Measurements from ENCODE around the gene AIDA. TPM values are rescaled to one million over a fixed set of nuclear protein-coding genes. Genes with fewer than 3 reads are reported as not detected.

Gene AIDA
- polyA plus RNA-seq, 3 donors: 10.0 to 11.7 (median 11.7) TPM

- H3K4me2 ChIP-seq (replicated peaks; ENCODE audit: extremely low read depth, low read length, poor library complexity, severe bottlenecking): no peak overlapping the region
- intact Hi-C loops (cut with micrococcal nuclease): loop anchor here in 1 of 2 donors (10.0 kb wide), 1 partner anchor 354 kb away; no protein-coding TSS in a partner anchor
- WGBS (ENCODE audit: insufficient coverage): 100% methylated on average over 1 of the region's 1 CpG
Measured at GRCh38 chr1:222730866-222731265, 18.6 kb upstream of the AIDA start.

DNA sequence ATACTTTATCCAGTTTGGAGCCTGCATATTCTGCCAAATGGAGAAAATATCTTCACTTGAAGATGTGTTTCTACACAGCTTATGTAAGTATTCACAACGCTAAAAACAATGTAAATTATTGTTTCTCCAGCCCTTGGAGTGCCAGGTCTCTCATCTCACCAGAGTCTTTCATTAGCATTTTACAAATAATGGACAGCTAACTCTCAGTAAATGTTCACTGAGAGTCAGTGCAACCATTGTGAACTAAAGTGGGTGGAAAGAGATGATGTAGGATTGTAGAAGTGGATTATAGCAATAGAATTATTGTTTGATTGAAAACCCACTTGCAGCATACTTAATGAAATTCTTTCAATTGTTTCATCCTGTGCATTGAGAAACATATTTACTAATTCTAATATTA, 16.5 kb upstream of the AIDA start:
- H3K4me1 Mint-ChIP-seq: peaks cover 16% of the 10 kb centered on the region
- Histone ChIP-seq H3K27ac (ENCODE audit: low read depth in 1 of 2, low read length in 2 of 2) (no peak overlapping the region), H3K9me3 (replicated peaks in 1 of 2; ENCODE audit: control insufficient read depth in 1 of 2, insufficient read depth in 1 of 2, low read length in 2 of 2) (no peaks in the 10 kb centered on the region), H3K4me3 (replicated peaks in 1 of 3; ENCODE audit: low read depth in 2 of 3, low read length in 3 of 3) (no peak overlapping the region), H3K4me2 (replicated peaks; ENCODE audit: extremely low read depth, low read length, poor library complexity, severe bottlenecking) (no peak overlapping the region), H3K36me3 (replicated peaks in 1 of 2; ENCODE audit: control insufficient read depth in 1 of 2, insufficient read depth in 2 of 2, low read length in 2 of 2) (peaks cover 96 to 98% of the 10 kb centered on the region in 2 donors), H3K9ac (ENCODE audit: insufficient read depth, low read length, poor library complexity, severe bottlenecking) (no peak overlapping the region), H3K27me3 (ENCODE audit: control insufficient read depth in 2 of 2, insufficient read depth in 2 of 2, low read length in 2 of 2) (no peaks in the 10 kb centered on the region), H3K79me2 (ENCODE audit: insufficient read depth, low read length) (no peaks in the 10 kb centered on the region), H4K20me1 (ENCODE audit: insufficient read depth, low read length) (peaks cover 46% of the 10 kb centered on the region), H3K4me1 (ENCODE audit: control insufficient read depth in 1 of 2, insufficient read depth in 2 of 2, low read length in 2 of 2) (peaks cover 0 to 2% of the 10 kb centered on the region in 2 donors), H2AFZ (ENCODE audit: insufficient read depth, low read depth, low read length, poor library complexity, severe bottlenecking) (no peak overlapping the region)
- no peak for DNase-seq
- H3K36me3 Mint-ChIP-seq: peaks cover 87 to 96% of the 10 kb centered on the region in 2 donors
- intact Hi-C loops (cut with micrococcal nuclease): no loop called here
- no peak overlapping the region for H3K27ac Mint-ChIP-seq
- WGBS (ENCODE audit: insufficient coverage): 100% methylated on average over 1 of the region's 1 CpG
- no peaks in the 10 kb centered on the region for H3K27me3 Mint-ChIP-seq (ENCODE audit: low read depth in 3 of 3)
- TF ChIP-seq, protein P1, sequence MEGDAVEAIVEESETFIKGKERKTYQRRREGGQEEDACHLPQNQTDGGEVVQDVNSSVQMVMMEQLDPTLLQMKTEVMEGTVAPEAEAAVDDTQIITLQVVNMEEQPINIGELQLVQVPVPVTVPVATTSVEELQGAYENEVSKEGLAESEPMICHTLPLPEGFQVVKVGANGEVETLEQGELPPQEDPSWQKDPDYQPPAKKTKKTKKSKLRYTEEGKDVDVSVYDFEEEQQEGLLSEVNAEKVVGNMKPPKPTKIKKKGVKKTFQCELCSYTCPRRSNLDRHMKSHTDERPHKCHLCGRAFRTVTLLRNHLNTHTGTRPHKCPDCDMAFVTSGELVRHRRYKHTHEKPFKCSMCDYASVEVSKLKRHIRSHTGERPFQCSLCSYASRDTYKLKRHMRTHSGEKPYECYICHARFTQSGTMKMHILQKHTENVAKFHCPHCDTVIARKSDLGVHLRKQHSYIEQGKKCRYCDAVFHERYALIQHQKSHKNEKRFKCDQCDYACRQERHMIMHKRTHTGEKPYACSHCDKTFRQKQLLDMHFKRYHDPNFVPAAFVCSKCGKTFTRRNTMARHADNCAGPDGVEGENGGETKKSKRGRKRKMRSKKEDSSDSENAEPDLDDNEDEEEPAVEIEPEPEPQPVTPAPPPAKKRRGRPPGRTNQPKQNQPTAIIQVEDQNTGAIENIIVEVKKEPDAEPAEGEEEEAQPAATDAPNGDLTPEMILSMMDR (IDR thresholded peaks at IDR 0.05): no peak
- H3K9me3 Mint-ChIP-seq: no peaks in the 10 kb centered on the region
- H3K4me3 Mint-ChIP-seq: no peak overlapping the region

More at GRCh38 chr1:222730866-222731265, 18.6 kb upstream of the AIDA start:
- peaks cover 83 to 93% of the 10 kb centered on the region in 2 donors for H3K36me3 Mint-ChIP-seq
- Histone ChIP-seq H3K9me3 (replicated peaks in 1 of 2; ENCODE audit: control insufficient read depth in 1 of 2, insufficient read depth in 1 of 2, low read length in 2 of 2) (no peaks in the 10 kb centered on the region), H3K4me1 (ENCODE audit: control insufficient read depth in 1 of 2, insufficient read depth in 2 of 2, low read length in 2 of 2) (peaks cover 0 to 2% of the 10 kb centered on the region in 2 donors), H3K36me3 (replicated peaks in 1 of 2; ENCODE audit: control insufficient read depth in 1 of 2, insufficient read depth in 2 of 2, low read length in 2 of 2) (peaks cover 95 to 97% of the 10 kb centered on the region in 2 donors), H2AFZ (ENCODE audit: insufficient read depth, low read depth, low read length, poor library complexity, severe bottlenecking) (no peak overlapping the region), H3K9ac (ENCODE audit: insufficient read depth, low read length, poor library complexity, severe bottlenecking) (no peak overlapping the region), H3K27ac (ENCODE audit: low read depth in 1 of 2, low read length in 2 of 2) (no peak overlapping the region), H3K27me3 (ENCODE audit: control insufficient read depth in 2 of 2, insufficient read depth in 2 of 2, low read length in 2 of 2) (no peaks in the 10 kb centered on the region), H3K4me3 (replicated peaks in 1 of 3; ENCODE audit: low read depth in 2 of 3, low read length in 3 of 3) (no peak overlapping the region), H3K79me2 (ENCODE audit: insufficient read depth, low read length) (no peaks in the 10 kb centered on the region), H4K20me1 (ENCODE audit: insufficient read depth, low read length) (peaks cover 38% of the 10 kb centered on the region)
- no peaks in the 10 kb centered on the region for H3K9me3 Mint-ChIP-seq
- peaks cover 16% of the 10 kb centered on the region for H3K4me1 Mint-ChIP-seq
- H3K27me3 Mint-ChIP-seq (ENCODE audit: low read depth in 3 of 3): no peaks in the 10 kb centered on the region
- no peak overlapping the region for H3K27ac Mint-ChIP-seq
- TF ChIP-seq, protein P1 (IDR thresholded peaks at IDR 0.05): no peak
- no peak overlapping the region for H3K4me3 Mint-ChIP-seq
- no peak for DNase-seq

Measured in CD14-positive monocyte (primary cell).